Measurements from ENCODE around the gene SURF1. TPM values are rescaled to one million over a fixed set of nuclear protein-coding genes. Genes with fewer than 3 reads are reported as not detected.

Gene SURF1, protein sequence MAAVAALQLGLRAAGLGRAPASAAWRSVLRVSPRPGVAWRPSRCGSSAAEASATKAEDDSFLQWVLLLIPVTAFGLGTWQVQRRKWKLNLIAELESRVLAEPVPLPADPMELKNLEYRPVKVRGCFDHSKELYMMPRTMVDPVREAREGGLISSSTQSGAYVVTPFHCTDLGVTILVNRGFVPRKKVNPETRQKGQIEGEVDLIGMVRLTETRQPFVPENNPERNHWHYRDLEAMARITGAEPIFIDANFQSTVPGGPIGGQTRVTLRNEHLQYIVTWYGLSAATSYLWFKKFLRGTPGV
- polyA plus RNA-seq = 32.5 TPM
- long read RNA-seq, donor 1, transcript SURF1-201 (9 exons, 1,093 nt) = major isoform, 6 of 9 reads
- long read RNA-seq, donor 1, partial matches to known transcripts = 0 of 9 reads
- long read RNA-seq, donor 1, other reads (novel, unspliced or antisense) = 0 of 9 reads
- long read RNA-seq, donor 2, transcript SURF1-204 (5 exons, 931 nt) = minor isoform, 5 of 36 reads
- long read RNA-seq, donor 2, transcript SURF1-201 (9 exons, 1,093 nt) = major isoform, 24 of 36 reads
- long read RNA-seq, donor 2, partial matches to known transcripts = 5 of 36 reads
- long read RNA-seq, donor 2, other reads (novel, unspliced or antisense) = 0 of 36 reads
- long read RNA-seq, donor 3 = 0 reads
- long read RNA-seq, donor 4, partial matches to known transcripts = 0 of 2 reads
- long read RNA-seq, donor 4, other reads (novel, unspliced or antisense) = 0 of 2 reads
- long read RNA-seq, donor 5, transcript SURF1-201 (9 exons, 1,093 nt) = major isoform, 18 of 18 reads
- long read RNA-seq, donor 5, partial matches to known transcripts = 0 of 18 reads
- long read RNA-seq, donor 5, other reads (novel, unspliced or antisense) = 0 of 18 reads
- long read RNA-seq, donor 6, transcript SURF1-201 (9 exons, 1,093 nt) = major isoform, 22 of 24 reads
- long read RNA-seq, donor 6, partial matches to known transcripts = 0 of 24 reads
- long read RNA-seq, donor 6, other reads (novel, unspliced or antisense) = 0 of 24 reads
- long read RNA-seq, donor 7, transcript SURF1-201 (9 exons, 1,093 nt) = major isoform, 8 of 10 reads
- long read RNA-seq, donor 7, partial matches to known transcripts = 0 of 10 reads
- long read RNA-seq, donor 7, other reads (novel, unspliced or antisense) = 0 of 10 reads
- long read RNA-seq, donor 8, transcript SURF1-204 (5 exons, 931 nt) = minor isoform, 5 of 41 reads
- long read RNA-seq, donor 8, transcript SURF1-201 (9 exons, 1,093 nt) = major isoform, 33 of 41 reads
- long read RNA-seq, donor 8, partial matches to known transcripts = 0 of 41 reads
- long read RNA-seq, donor 8, other reads (novel, unspliced or antisense) = 0 of 41 reads
- long read RNA-seq, donor 9, transcript SURF1-201 (9 exons, 1,093 nt) = major isoform, 23 of 26 reads
- long read RNA-seq, donor 9, partial matches to known transcripts = 0 of 26 reads
- long read RNA-seq, donor 9, other reads (novel, unspliced or antisense) = 0 of 26 reads
- long read RNA-seq, donor 10, transcript SURF1-201 (9 exons, 1,093 nt) = major isoform, 17 of 20 reads
- long read RNA-seq, donor 10, partial matches to known transcripts = 0 of 20 reads
- long read RNA-seq, donor 10, other reads (novel, unspliced or antisense) = 0 of 20 reads
- long read RNA-seq, donor 11, transcript SURF1-201 (9 exons, 1,093 nt) = major isoform, 21 of 45 reads
- long read RNA-seq, donor 11, partial matches to known transcripts = 6 of 45 reads
- long read RNA-seq, donor 11, other reads (novel, unspliced or antisense) = 16 of 45 reads

DNA sequence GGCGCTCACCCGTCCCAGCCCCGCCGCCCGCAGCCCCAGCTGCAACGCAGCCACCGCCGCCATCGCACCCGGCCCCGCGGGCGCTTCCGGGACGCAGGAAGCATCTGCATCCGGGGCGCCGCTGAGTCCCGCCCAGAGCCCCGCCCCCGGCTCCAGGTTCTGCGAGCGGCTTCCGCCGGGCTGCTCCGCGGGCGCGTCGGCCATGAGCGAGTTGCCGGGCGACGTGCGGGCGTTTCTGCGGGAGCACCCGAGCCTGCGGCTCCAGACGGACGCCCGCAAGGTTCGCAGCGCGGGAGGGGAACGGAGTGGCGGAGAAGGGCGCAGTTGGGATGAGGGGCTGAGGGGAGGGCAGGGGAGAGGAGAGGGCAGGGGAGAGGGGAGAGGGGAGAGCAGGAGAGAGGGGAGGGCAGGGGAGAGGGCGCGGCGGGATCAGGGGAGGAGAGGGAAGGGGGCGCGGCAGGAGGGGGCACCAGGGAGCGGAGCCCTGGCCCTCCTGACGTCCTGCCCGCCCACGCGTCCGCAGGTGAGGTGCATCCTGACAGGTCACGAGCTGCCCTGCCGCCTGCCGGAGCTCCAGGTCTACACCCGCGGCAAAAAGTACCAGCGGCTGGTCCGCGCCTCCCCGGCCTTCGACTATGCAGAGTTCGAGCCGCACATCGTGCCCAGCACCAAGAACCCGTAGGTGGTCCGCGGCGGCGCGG, at the start of gene SURF1, which contains the start of gene SURF2:
Gene SURF1, minus strand, starts transcription at position 97 of the 701 bp plus-strand sequence. Its CDS starts 34 bp downstream, at position 63.
Gene SURF2, plus strand, starts transcription at position 160 of the 701 bp plus-strand sequence. Its CDS starts 43 bp downstream, at position 203.
- peak within 1 kb of the TSS; percentile 73 for H3K4me3 ChIP-seq (ENCODE audit: low read length)
- H3K27me3 ChIP-seq (ENCODE audit: control insufficient read depth, insufficient read depth, low read length) = no peaks in the 10 kb centered on the region
- no CpG with 5 or more reads among the region's 78 CpGs for WGBS (ENCODE audit: insufficient coverage, low lambda C conversion rate)
- peak; percentile 72 to 87 for DNase-seq
- H3K36me3 ChIP-seq (ENCODE audit: control insufficient read depth, insufficient read depth, low read length) = peaks cover 40% of the 10 kb centered on the region
- H3K4me1 ChIP-seq (ENCODE audit: control insufficient read depth, insufficient read depth, low read length) = peaks cover 48% of the 10 kb centered on the region
- H3K9me3 ChIP-seq (ENCODE audit: control insufficient read depth, low read depth, low read length) = no peaks in the 10 kb centered on the region
- no peak within 1 kb of the TSS for H3K27ac ChIP-seq (ENCODE audit: low read length)

- H3K4me1 ChIP-seq (ENCODE audit: control insufficient read depth, insufficient read depth, low read length) = no peaks in the 10 kb centered on the region
- H3K4me3 ChIP-seq (ENCODE audit: low read length) = no peak overlapping the region
- WGBS (ENCODE audit: insufficient coverage, low lambda C conversion rate) = 100% methylated on average over 1 of the region's 19 CpGs
- H3K9me3 ChIP-seq (ENCODE audit: control insufficient read depth, low read depth, low read length) = no peaks in the 10 kb centered on the region
- H3K27me3 ChIP-seq (ENCODE audit: control insufficient read depth, insufficient read depth, low read length) = no peaks in the 10 kb centered on the region
- H3K27ac ChIP-seq (ENCODE audit: low read length) = no peak overlapping the region
- H3K36me3 ChIP-seq (ENCODE audit: control insufficient read depth, insufficient read depth, low read length) = peaks cover 62% of the 10 kb centered on the region
- DNase-seq = no peak
Observed at GRCh38 chr9:133405508-133406438, 49.5 kb upstream of the SURF1 start.

- H3K9me3 ChIP-seq (ENCODE audit: control insufficient read depth, low read depth, low read length) = no peaks in the 10 kb centered on the region
- H3K4me3 ChIP-seq (ENCODE audit: low read length) = no peak overlapping the region
- H3K4me1 ChIP-seq (ENCODE audit: control insufficient read depth, insufficient read depth, low read length) = no peaks in the 10 kb centered on the region
- H3K36me3 ChIP-seq (ENCODE audit: control insufficient read depth, insufficient read depth, low read length) = peaks cover 53% of the 10 kb centered on the region
- WGBS (ENCODE audit: insufficient coverage, low lambda C conversion rate) = no CpG with 5 or more reads among the region's 12 CpGs
- H3K27me3 ChIP-seq (ENCODE audit: control insufficient read depth, insufficient read depth, low read length) = no peaks in the 10 kb centered on the region
- no peak overlapping the region for H3K27ac ChIP-seq (ENCODE audit: low read length)
- DNase-seq = no peak
Observed at GRCh38 chr9:133404454-133405002, 48.2 kb upstream of the SURF1 start.

GRCh38 chr9:133403766-133404453, 47.6 kb upstream of the SURF1 start:
- no peaks in the 10 kb centered on the region for H3K9me3 ChIP-seq (ENCODE audit: control insufficient read depth, low read depth, low read length)

DNA sequence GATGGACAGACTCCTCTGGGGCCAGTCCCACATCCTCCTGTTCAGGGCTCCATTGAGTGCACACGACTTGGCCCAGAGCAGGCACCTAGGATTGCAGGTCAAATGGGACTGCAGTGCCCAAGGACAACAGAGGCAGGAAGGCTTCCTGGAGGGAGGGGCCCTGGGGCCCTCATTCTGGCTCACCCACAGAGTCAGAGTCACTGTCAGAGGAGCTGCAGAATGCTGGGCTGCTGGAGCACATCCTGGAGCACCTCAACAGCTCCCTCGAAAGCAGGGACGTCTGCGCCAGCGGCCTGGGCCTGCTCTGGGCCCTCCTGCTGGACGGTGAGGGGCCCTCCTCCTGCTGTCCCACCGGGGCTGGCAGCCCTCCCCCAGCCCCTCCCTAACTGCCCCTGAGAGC, 46.4 kb upstream of the SURF1 start:
- H3K9me3 ChIP-seq (ENCODE audit: control insufficient read depth, low read depth, low read length) = no peaks in the 10 kb centered on the region
- no peak overlapping the region for H3K27ac ChIP-seq (ENCODE audit: low read length)
- peaks cover 43% of the 10 kb centered on the region for H3K36me3 ChIP-seq (ENCODE audit: control insufficient read depth, insufficient read depth, low read length)
- H3K4me3 ChIP-seq (ENCODE audit: low read length) = no peak overlapping the region
- peaks cover 3% of the 10 kb centered on the region for H3K4me1 ChIP-seq (ENCODE audit: control insufficient read depth, insufficient read depth, low read length)
- DNase-seq = no peak
- no CpG with 5 or more reads among the region's 7 CpGs for WGBS (ENCODE audit: insufficient coverage, low lambda C conversion rate)
- H3K27me3 ChIP-seq (ENCODE audit: control insufficient read depth, insufficient read depth, low read length) = no peaks in the 10 kb centered on the region

More at GRCh38 chr9:133403766-133404453, 47.6 kb upstream of the SURF1 start:
- Histone ChIP-seq H3K27me3 (ENCODE audit: control insufficient read depth, insufficient read depth, low read length) (no peaks in the 10 kb centered on the region), H3K27ac (ENCODE audit: low read length) (no peak overlapping the region), H3K4me1 (ENCODE audit: control insufficient read depth, insufficient read depth, low read length) (peaks cover 3% of the 10 kb centered on the region), H3K36me3 (ENCODE audit: control insufficient read depth, insufficient read depth, low read length) (peaks cover 53% of the 10 kb centered on the region), H3K4me3 (ENCODE audit: low read length) (no peak overlapping the region)
- no CpG with 5 or more reads among the region's 16 CpGs for WGBS (ENCODE audit: insufficient coverage, low lambda C conversion rate)
- no peak for DNase-seq

GRCh38 chr9:133401588-133401987, 45.3 kb upstream of the SURF1 start:
- Histone ChIP-seq H3K27ac (ENCODE audit: low read length) (no peak overlapping the region), H3K27me3 (ENCODE audit: control insufficient read depth, insufficient read depth, low read length) (peaks cover 11% of the 10 kb centered on the region), H3K4me1 (ENCODE audit: control insufficient read depth, insufficient read depth, low read length) (peaks cover 6% of the 10 kb centered on the region), H3K36me3 (ENCODE audit: control insufficient read depth, insufficient read depth, low read length) (peaks cover 32% of the 10 kb centered on the region), H3K9me3 (ENCODE audit: control insufficient read depth, low read depth, low read length) (no peaks in the 10 kb centered on the region), H3K4me3 (ENCODE audit: low read length) (no peak overlapping the region)
- no peak for DNase-seq
- no CpG with 5 or more reads among the region's 6 CpGs for WGBS (ENCODE audit: insufficient coverage, low lambda C conversion rate)

DNA sequence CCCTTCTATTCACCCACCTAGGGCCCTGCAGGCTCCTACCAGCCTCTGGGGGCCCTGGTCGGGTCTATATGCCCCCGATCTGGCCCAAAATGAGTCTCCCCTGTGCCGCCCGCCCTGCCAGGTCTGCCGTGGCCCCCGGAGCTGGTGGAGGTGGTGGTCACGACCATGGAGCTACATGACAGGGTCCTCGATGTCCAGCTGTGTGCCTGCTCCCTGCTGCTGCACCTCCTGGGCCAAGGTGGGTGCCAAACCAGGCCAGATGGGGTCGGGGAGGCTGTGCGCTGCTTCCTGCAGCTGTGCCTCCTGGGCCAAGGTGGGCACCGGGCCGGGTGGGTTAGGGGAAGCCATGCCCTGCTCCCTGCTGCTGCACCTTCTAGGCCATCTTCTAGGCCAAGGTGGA, 44.0 kb upstream of the SURF1 start:
- WGBS (ENCODE audit: insufficient coverage, low lambda C conversion rate) = no CpG with 5 or more reads among the region's 12 CpGs
- Histone ChIP-seq H3K27me3 (ENCODE audit: control insufficient read depth, insufficient read depth, low read length) (peaks cover 13% of the 10 kb centered on the region), H3K4me3 (ENCODE audit: low read length) (no peak overlapping the region), H3K4me1 (ENCODE audit: control insufficient read depth, insufficient read depth, low read length) (peaks cover 6% of the 10 kb centered on the region), H3K27ac (ENCODE audit: low read length) (no peak overlapping the region), H3K9me3 (ENCODE audit: control insufficient read depth, low read depth, low read length) (no peaks in the 10 kb centered on the region), H3K36me3 (ENCODE audit: control insufficient read depth, insufficient read depth, low read length) (peaks cover 20% of the 10 kb centered on the region)
- DNase-seq = no peak

- Histone ChIP-seq H3K4me3 (ENCODE audit: low read length) (no peak overlapping the region), H3K9me3 (ENCODE audit: control insufficient read depth, low read depth, low read length) (no peaks in the 10 kb centered on the region), H3K4me1 (ENCODE audit: control insufficient read depth, insufficient read depth, low read length) (peaks cover 20% of the 10 kb centered on the region), H3K27ac (ENCODE audit: low read length) (no peak overlapping the region), H3K27me3 (ENCODE audit: control insufficient read depth, insufficient read depth, low read length) (peaks cover 13% of the 10 kb centered on the region), H3K36me3 (ENCODE audit: control insufficient read depth, insufficient read depth, low read length) (peaks cover 6% of the 10 kb centered on the region)
- DNase-seq = no peak
- WGBS (ENCODE audit: insufficient coverage, low lambda C conversion rate) = no CpG with 5 or more reads among the region's 9 CpGs
Observed at GRCh38 chr9:133397895-133398294, 41.6 kb upstream of the SURF1 start.

Measured in large intestine (tissue), 12 donors.